Thymus (tissue), 14 donors: Measurements from ENCODE around the gene TMX1. TPM values are rescaled to one million over a fixed set of nuclear protein-coding genes. Genes with fewer than 3 reads are reported as not detected.

Experiments used
- DNase-seq, 9 donors: peaks; one replicate each; pipeline ENCODE4 v3.0.0-alpha.2; 2013; ENCODE audit warnings: low spot score in 9 of 9, low read depth in 6 of 9, missing footprints in 1 of 9
- H3K27ac ChIP-seq, 2 donors: one replicate each; pipeline ENCODE4 v1.5.1; 2013; ENCODE audit warnings: control low read depth in 1 of 2, low read depth in 1 of 2, low read length in 1 of 2, mild to moderate bottlenecking in 1 of 2, moderate library complexity in 1 of 2
- H3K27me3 ChIP-seq, 2 donors: one replicate each; pipeline ENCODE4 v1.5.1; 2013; ENCODE audit warnings: low read length in 1 of 2; ENCODE audit not compliant: control insufficient read depth in 2 of 2, insufficient read depth in 1 of 2
- H3K36me3 ChIP-seq, 2 donors: one replicate each; pipeline ENCODE4 v1.5.1; 2013; ENCODE audit warnings: low read length in 1 of 2, mild to moderate bottlenecking in 1 of 2, moderate library complexity in 1 of 2; ENCODE audit not compliant: control insufficient read depth in 2 of 2, insufficient read depth in 2 of 2
- H3K4me1 ChIP-seq, 2 donors: one replicate each; pipeline ENCODE4 v1.5.1; 2013; ENCODE audit warnings: low read length in 2 of 2; ENCODE audit not compliant: control insufficient read depth in 2 of 2, insufficient read depth in 2 of 2
- H3K4me3 ChIP-seq, 2 donors: one replicate each; pipeline ENCODE4 v1.5.1; 2013; ENCODE audit warnings: low read length in 2 of 2, control low read depth in 1 of 2, mild to moderate bottlenecking in 1 of 2
- H3K9me3 ChIP-seq, 2 donors: one replicate each; pipeline ENCODE4 v1.5.1; 2013; ENCODE audit warnings: low read length in 1 of 2, mild to moderate bottlenecking in 1 of 2; ENCODE audit not compliant: control insufficient read depth in 2 of 2, insufficient read depth in 1 of 2
- WGBS: extraction: QIAGEN DNeasy Blood & Tissue Kit; methylation state at CpG from one replicate; pipeline ENCODE4 v1.1.7; 2013; 5-methylcytosine and 5-hydroxymethylcytosine counted together
- long read RNA-seq, 10 donors: transcript quantifications; one replicate each; lab custom pipeline, GENCODE V29; 2026
- polyA plus RNA-seq: library from polyadenylated mRNA; stranded (reverse); fragments of 200-250 nt; gene quantifications from one replicate; pipeline ENCODE4 v1.2.3, GENCODE V29; 2013
- total RNA-seq: library from RNA; stranded (reverse); fragments of 120-200 nt; gene quantifications from one replicate; pipeline ENCODE4 v1.2.4, GENCODE V29; 2013
- donor health status: healthy.

TMX1 gene, protein sequence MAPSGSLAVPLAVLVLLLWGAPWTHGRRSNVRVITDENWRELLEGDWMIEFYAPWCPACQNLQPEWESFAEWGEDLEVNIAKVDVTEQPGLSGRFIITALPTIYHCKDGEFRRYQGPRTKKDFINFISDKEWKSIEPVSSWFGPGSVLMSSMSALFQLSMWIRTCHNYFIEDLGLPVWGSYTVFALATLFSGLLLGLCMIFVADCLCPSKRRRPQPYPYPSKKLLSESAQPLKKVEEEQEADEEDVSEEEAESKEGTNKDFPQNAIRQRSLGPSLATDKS
- 43.2 TPM for total RNA-seq
- 14.1 TPM for polyA plus RNA-seq
- long read RNA-seq, donor 1, transcript TMX1-201 (8 exons, 3,995 nt): major isoform, 5 of 5 reads
- long read RNA-seq, donor 1, partial matches to known transcripts: 0 of 5 reads
- long read RNA-seq, donor 1, other reads (novel, unspliced or antisense): 0 of 5 reads
- long read RNA-seq, donor 2: 0 reads
- long read RNA-seq, donor 3, transcript TMX1-201 (8 exons, 3,995 nt): major isoform, 36 of 115 reads
- long read RNA-seq, donor 3, partial matches to known transcripts: 79 of 115 reads
- long read RNA-seq, donor 3, other reads (novel, unspliced or antisense): 0 of 115 reads
- long read RNA-seq, donor 4, transcript TMX1-201 (8 exons, 3,995 nt): major isoform, 18 of 18 reads
- long read RNA-seq, donor 4, partial matches to known transcripts: 0 of 18 reads
- long read RNA-seq, donor 4, other reads (novel, unspliced or antisense): 0 of 18 reads
- long read RNA-seq, donor 5, transcript TMX1-201 (8 exons, 3,995 nt): major isoform, 43 of 60 reads
- long read RNA-seq, donor 5, partial matches to known transcripts: 17 of 60 reads
- long read RNA-seq, donor 5, other reads (novel, unspliced or antisense): 0 of 60 reads
- long read RNA-seq, donor 6, transcript TMX1-201 (8 exons, 3,995 nt): major isoform, 39 of 39 reads
- long read RNA-seq, donor 6, partial matches to known transcripts: 0 of 39 reads
- long read RNA-seq, donor 6, other reads (novel, unspliced or antisense): 0 of 39 reads
- long read RNA-seq, donor 7, transcript TMX1-201 (8 exons, 3,995 nt): major isoform, 37 of 37 reads
- long read RNA-seq, donor 7, partial matches to known transcripts: 0 of 37 reads
- long read RNA-seq, donor 7, other reads (novel, unspliced or antisense): 0 of 37 reads
- long read RNA-seq, donor 8, transcript TMX1-201 (8 exons, 3,995 nt): major isoform, 16 of 16 reads
- long read RNA-seq, donor 8, partial matches to known transcripts: 0 of 16 reads
- long read RNA-seq, donor 8, other reads (novel, unspliced or antisense): 0 of 16 reads
- long read RNA-seq, donor 9, transcript TMX1-201 (8 exons, 3,995 nt): major isoform, 21 of 21 reads
- long read RNA-seq, donor 9, partial matches to known transcripts: 0 of 21 reads
- long read RNA-seq, donor 9, other reads (novel, unspliced or antisense): 0 of 21 reads
- long read RNA-seq, donor 10, transcript TMX1-201 (8 exons, 3,995 nt): major isoform, 30 of 30 reads
- long read RNA-seq, donor 10, partial matches to known transcripts: 0 of 30 reads
- long read RNA-seq, donor 10, other reads (novel, unspliced or antisense): 0 of 30 reads

DNA sequence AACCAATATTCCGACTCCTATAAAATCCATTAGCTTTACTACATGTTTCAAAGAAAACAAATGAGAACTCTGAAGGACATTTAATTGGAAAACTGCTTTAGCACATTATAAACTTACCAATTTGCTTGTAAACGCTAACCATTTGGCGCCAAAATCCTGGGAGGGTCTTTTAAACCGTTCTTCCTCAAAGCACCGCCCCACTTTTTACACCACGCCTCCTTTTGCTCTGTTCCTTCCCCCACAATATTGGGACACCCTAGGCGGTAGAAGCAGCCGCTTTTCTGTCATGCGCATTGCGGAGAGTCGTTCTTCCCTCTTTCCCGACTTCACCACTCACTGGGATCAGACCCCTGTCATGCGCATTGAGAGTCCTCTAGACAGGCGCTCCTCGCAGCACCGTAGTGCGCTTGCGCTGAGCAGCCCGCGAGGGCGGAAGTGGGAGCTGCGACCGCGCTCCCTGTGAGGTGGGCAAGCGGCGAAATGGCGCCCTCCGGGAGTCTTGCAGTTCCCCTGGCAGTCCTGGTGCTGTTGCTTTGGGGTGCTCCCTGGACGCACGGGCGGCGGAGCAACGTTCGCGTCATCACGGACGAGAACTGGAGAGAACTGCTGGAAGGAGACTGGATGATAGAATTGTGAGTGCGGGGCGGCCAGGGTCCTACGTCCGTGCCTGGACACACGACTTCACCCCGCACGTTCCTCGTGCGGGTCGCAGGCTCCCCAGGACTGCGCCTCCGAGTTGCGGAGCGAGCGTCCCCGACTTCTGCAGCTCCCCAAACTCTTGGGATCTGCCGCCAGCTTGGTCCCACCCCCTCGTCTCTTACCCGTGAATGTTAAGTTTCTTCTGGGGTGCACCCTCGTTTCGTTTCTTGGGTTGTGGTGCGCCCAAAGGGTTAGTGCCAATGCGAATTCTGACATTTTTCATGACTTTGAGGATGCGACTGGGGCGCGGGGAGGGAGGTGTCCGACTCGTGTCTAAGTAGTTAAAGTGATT lies at the start of gene TMX1:
Gene TMX1, plus strand, starts transcription at position 435 of the 991 bp plus-strand sequence. Its CDS starts 46 bp downstream, at position 481.
- H3K27me3 ChIP-seq: no peaks in the 10 kb centered on the region
- H3K36me3 ChIP-seq: peaks cover 0 to 7% of the 10 kb centered on the region in 2 donors
- peak within 1 kb of the TSS; percentile 66 to 96 for H3K4me3 ChIP-seq
- WGBS: 1% methylated on average over 65 of the region's 65 CpGs
- DNase-seq: peak; percentile 87 to 96 (median 92)
- no peaks in the 10 kb centered on the region for H3K9me3 ChIP-seq
- peaks cover 5 to 9% of the 10 kb centered on the region in 2 donors for H3K4me1 ChIP-seq
- H3K27ac ChIP-seq: peak within 1 kb of the TSS; percentile 81 to 85

DNA sequence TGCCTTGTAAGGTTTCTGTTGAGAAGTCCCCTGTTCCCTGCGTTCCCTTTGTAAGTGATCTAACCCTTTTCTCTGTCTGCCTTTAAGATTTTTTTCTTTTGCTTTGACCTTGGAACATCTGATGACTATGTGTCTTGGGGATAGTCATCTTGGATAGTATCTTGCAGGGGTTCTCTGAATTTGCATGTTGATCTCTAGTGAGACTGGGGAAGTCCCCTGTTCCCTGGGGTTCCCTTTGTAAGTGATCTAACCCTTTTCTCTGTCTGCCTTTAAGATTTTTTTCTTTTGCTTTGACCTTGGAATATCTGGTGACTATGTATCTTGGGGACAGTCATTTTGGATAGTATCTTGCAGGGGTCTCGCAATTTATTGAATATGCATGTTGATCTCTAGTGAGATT lies 38.2 kb upstream of the TMX1 start:
- DNase-seq: no peak
- WGBS: 95% methylated on average over 2 of the region's 2 CpGs

DNA sequence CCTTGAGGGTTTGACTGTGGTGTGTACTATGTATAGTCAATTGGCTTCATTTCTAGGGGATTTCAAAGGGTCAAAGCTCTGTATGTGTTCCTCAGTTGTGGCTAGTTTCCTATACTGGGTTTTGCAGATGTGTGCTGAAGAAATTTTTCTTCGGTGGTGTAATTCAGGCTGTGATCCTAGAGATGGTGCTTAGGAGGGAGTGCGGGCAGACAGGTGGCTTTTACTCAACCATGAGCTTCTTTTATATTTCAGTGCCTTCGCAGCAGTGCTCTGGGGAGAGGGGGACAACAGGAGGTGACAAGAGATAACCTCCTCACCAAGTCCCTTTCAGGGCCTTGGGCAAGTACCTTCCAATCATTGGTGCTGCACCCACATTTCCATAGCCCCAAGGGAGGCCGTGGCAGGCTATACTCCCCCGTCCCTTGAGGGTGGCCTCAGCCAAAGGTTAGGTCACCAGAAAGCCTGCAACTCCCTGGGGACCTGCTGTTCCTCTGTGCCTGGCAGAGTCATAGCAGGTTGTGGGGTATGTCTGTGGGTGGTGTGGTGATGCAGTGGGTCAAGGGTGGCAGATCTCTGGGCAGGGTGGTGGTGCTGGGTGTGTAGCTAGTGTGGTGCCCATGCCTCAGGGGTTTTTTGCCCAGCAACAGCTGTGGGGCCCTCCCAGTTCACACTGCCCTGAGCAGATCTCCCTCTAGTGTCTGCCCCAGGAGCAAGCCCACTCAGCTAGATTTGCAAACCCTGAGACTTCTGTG lies 37.0 kb upstream of the TMX1 start:
- 78% methylated on average over 5 of the region's 5 CpGs for WGBS
- no peak overlapping the region for H3K27ac ChIP-seq
- DNase-seq: peak in 1 of 9 donors; percentile 11
- H3K4me3 ChIP-seq: no peak overlapping the region
- no peaks in the 10 kb centered on the region for H3K27me3 ChIP-seq
- no peaks in the 10 kb centered on the region for H3K9me3 ChIP-seq
- H3K4me1 ChIP-seq: peaks cover 3% of the 10 kb centered on the region in 2 donors
- no peaks in the 10 kb centered on the region for H3K36me3 ChIP-seq

More for the DNA sequence above, 38.2 kb upstream of the TMX1 start:
- Histone ChIP-seq H3K27me3 (no peaks in the 10 kb centered on the region), H3K36me3 (no peaks in the 10 kb centered on the region), H3K27ac (no peak overlapping the region), H3K4me3 (no peak overlapping the region), H3K9me3 (no peaks in the 10 kb centered on the region), H3K4me1 (peaks cover 3% of the 10 kb centered on the region in 2 donors)

GRCh38 chr14:51203881-51204280 lies 36.2 kb upstream of the TMX1 start:
- Histone ChIP-seq H3K27ac (no peak overlapping the region), H3K9me3 (no peaks in the 10 kb centered on the region), H3K36me3 (no peaks in the 10 kb centered on the region), H3K27me3 (no peaks in the 10 kb centered on the region), H3K4me3 (no peak overlapping the region), H3K4me1 (peaks cover 3% of the 10 kb centered on the region in 2 donors)
- DNase-seq: no peak
- WGBS: 94% methylated on average over 3 of the region's 3 CpGs

GRCh38 chr14:51205486-51205885 lies 34.6 kb upstream of the TMX1 start:
- Histone ChIP-seq H3K36me3 (no peaks in the 10 kb centered on the region), H3K27ac (no peak overlapping the region), H3K4me3 (no peak overlapping the region), H3K27me3 (no peaks in the 10 kb centered on the region), H3K4me1 (peaks cover 3% of the 10 kb centered on the region in 2 donors), H3K9me3 (no peaks in the 10 kb centered on the region)
- WGBS: 82% methylated on average over 6 of the region's 6 CpGs
- DNase-seq: no peak

DNA sequence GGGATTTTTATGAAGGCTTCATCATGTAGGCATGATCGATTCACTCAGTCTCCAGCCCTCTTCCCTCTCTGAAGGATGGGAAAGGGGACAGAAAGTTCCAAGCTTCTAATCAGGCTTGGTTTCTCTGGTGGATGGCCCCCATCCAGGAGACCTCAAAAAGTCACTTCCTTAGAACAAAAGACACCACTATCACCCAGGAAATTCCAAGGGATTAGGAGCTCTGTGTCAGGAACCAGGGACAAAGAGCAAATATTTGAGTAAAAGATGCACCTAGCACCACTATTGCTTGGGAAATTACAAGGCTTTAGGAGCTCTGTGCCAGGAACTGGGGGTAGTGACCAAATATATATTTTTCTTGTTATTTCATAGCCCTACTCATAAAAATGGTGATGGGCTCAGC lies 33.6 kb upstream of the TMX1 start:
- Histone ChIP-seq H3K27me3 (no peaks in the 10 kb centered on the region), H3K36me3 (no peaks in the 10 kb centered on the region), H3K4me3 (no peak overlapping the region), H3K27ac (no peak overlapping the region), H3K4me1 (peaks cover 3% of the 10 kb centered on the region in 2 donors), H3K9me3 (no peaks in the 10 kb centered on the region)
- 98% methylated on average over 1 of the region's 1 CpG for WGBS
- DNase-seq: no peak

DNA sequence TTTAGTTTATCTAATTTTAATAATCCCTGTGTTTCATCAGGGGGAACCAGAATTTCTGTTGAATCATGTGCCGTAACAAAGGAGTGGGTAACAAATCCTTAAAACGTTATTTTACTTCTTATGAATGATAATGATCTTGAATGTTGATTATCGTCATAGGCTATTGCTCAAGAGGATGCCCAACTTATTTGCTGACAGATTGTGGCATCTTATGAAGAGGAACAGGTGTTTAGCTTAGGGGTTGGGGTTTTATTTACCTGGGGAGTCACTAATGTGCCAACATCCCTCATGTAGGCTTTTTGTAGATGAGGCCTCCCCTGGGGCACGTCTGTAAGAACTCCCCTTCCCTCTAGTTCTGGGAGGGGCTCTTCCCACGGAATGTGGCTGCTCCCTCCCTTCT lies 32.4 kb upstream of the TMX1 start:
- H3K4me3 ChIP-seq: no peak overlapping the region
- no peak for DNase-seq
- peaks cover 3% of the 10 kb centered on the region in 2 donors for H3K4me1 ChIP-seq
- WGBS: 74% methylated on average over 5 of the region's 5 CpGs
- no peak overlapping the region for H3K27ac ChIP-seq
- H3K27me3 ChIP-seq: no peaks in the 10 kb centered on the region
- no peaks in the 10 kb centered on the region for H3K36me3 ChIP-seq
- H3K9me3 ChIP-seq: no peaks in the 10 kb centered on the region
